GM19035 (cell line): ENCODE results near the gene GFOD2.
"Not testable (repeated sequence)": the region's sequence is repeated elsewhere in the genome, so short reads cannot be mapped to it uniquely, and the experiment has no call there.

Experiments
- ATAC-seq: cut with Tn5 transposase; IDR thresholded peaks from one replicate; pipeline ENCODE4 v1.9.1; 2021; ENCODE audit not compliant: unreplicated experiment

Gene GFOD2

GRCh38 chr16:67707210-67707609 is 11.9 kb downstream of the GFOD2 start:
- ATAC-seq, result no peak

- ATAC-seq, result no peak
Observed at GRCh38 chr16:67704110-67704509, 15.0 kb downstream of the GFOD2 start.

- no peak for ATAC-seq
Observed at GRCh38 chr16:67703626-67704025, 15.5 kb downstream of the GFOD2 start.

- ATAC-seq, result no peak
Observed at GRCh38 chr16:67702130-67702529, 17.0 kb downstream of the GFOD2 start.

GRCh38 chr16:67701420-67701819 is 17.7 kb downstream of the GFOD2 start:
- no peak for ATAC-seq

GRCh38 chr16:67699265-67699664 is 19.9 kb downstream of the GFOD2 start:
- ATAC-seq, result no peak

- ATAC-seq, result no peak
Observed at GRCh38 chr16:67697422-67698185, 21.5 kb downstream of the GFOD2 start.

- ATAC-seq, result no peak
Observed at GRCh38 chr16:67694611-67695010, 24.5 kb downstream of the GFOD2 start.

- not testable (repeated sequence) for ATAC-seq
Observed at GRCh38 chr16:67693517-67694285, 25.4 kb downstream of the GFOD2 start.

- no peak for ATAC-seq
Observed at GRCh38 chr16:67685388-67686112, 33.6 kb downstream of the GFOD2 start.

GRCh38 chr16:67683767-67684166 is 35.3 kb downstream of the GFOD2 start:
- ATAC-seq, result no peak

- ATAC-seq, result no peak
Observed at GRCh38 chr16:67679935-67680897, 38.9 kb downstream of the GFOD2 start.

GRCh38 chr16:67678354-67679023 is 40.6 kb downstream of the GFOD2 start:
- no peak for ATAC-seq

GRCh38 chr16:67677712-67678111 is 41.4 kb downstream of the GFOD2 start:
- no peak for ATAC-seq

GRCh38 chr16:67676939-67677338 is 42.2 kb downstream of the GFOD2 start:
- ATAC-seq, result no peak

GRCh38 chr16:67676516-67676915 is 42.6 kb downstream of the GFOD2 start:
- ATAC-seq, result no peak

- no peak for ATAC-seq
Observed at GRCh38 chr16:67675999-67676398, 43.1 kb downstream of the GFOD2 start.

- no peak for ATAC-seq
Observed at GRCh38 chr16:67675579-67675935, 43.6 kb downstream of the GFOD2 start.

- ATAC-seq, result no peak
Observed at GRCh38 chr16:67674851-67675578, 44.1 kb downstream of the GFOD2 start.
